ENCODE data around the gene OAS2. TPM values are rescaled to one million over a fixed set of nuclear protein-coding genes. Genes with fewer than 3 reads are reported as not detected.

OAS2 gene
- total and polyA plus RNA-seq, 2 of the 8 experiments (the other 6 are each of a cell fraction or from before 2014, with no cell fraction given), result 0.06 TPM; not detected in 1

GRCh38 chr12:113050795-113051194 is 72.5 kb downstream of the OAS2 start:
- Histone ChIP-seq H3K4me1 (replicated peaks in 1 of 4; ENCODE audit: control insufficient read depth in 3 of 4, insufficient read depth in 4 of 4, low read length in 3 of 4) (no peaks in the 10 kb centered on the region; a peak in 2 of 7 replicates), H3K14ac (ENCODE audit: insufficient read length) (no peak overlapping the region), H3K18ac (ENCODE audit: extremely low read depth, low read length) (no peak overlapping the region), H4K91ac (replicated peaks; ENCODE audit: insufficient read length, low read length) (no peak overlapping the region), H2AK5ac (ENCODE audit: low read depth, low read length) (no peak overlapping the region), H3K79me1 (ENCODE audit: low read depth, low read length) (no peaks in the 10 kb centered on the region), H3K4me3 (ENCODE audit: extremely low read depth in 1 of 4, insufficient read depth in 2 of 4, low read depth in 3 of 4, low read length in 4 of 4) (no peak overlapping the region), H2AFZ (ENCODE audit: low read length) (no peak overlapping the region), H2BK12ac (ENCODE audit: low read depth, low read length) (no peak overlapping the region), H3K23ac (ENCODE audit: insufficient read length) (no peak overlapping the region), H4K5ac (ENCODE audit: insufficient read length, low read depth, low read length) (no peak overlapping the region), H3K4me2 (ENCODE audit: insufficient read depth in 1 of 2, low read depth in 2 of 2, low read length in 2 of 2) (no peak overlapping the region), H2BK20ac (ENCODE audit: low read length) (no peak overlapping the region), H3K56ac (replicated peaks; ENCODE audit: insufficient read length, low read depth, low read length) (no peak overlapping the region), H3K36me3 (ENCODE audit: control insufficient read depth in 2 of 4, insufficient read depth in 4 of 4, low read length in 3 of 4) (no peaks in the 10 kb centered on the region), H3K27me3 (replicated peaks in 1 of 4; ENCODE audit: control insufficient read depth in 3 of 4, extremely low read depth in 1 of 4, insufficient read depth in 3 of 4, low read length in 3 of 4) (peaks cover 0 to 8% (median 6%) of the 10 kb centered on the region in 4 experiments; a peak in 6 of 7 replicates), H3K4ac (replicated peaks; ENCODE audit: insufficient read length, low read depth, low read length) (no peak overlapping the region), H2BK15ac (ENCODE audit: low read length) (no peak overlapping the region), H4K8ac (ENCODE audit: extremely low read depth, insufficient read depth, low read length) (no peak overlapping the region), H3K23me2 (ENCODE audit: low read depth, low read length) (peaks cover 3% of the 10 kb centered on the region; the same call in 1 of the 2 replicates), H4K20me1 (replicated peaks in 1 of 2; ENCODE audit: control insufficient read depth in 1 of 2, insufficient read depth in 2 of 2, low read length in 2 of 2) (no peaks in the 10 kb centered on the region), H3K9ac (replicated peaks in 1 of 4; ENCODE audit: extremely low read depth in 1 of 4, low read depth in 3 of 4, low read length in 3 of 4) (no peak overlapping the region), H3K9me3 (ENCODE audit: insufficient read depth in 2 of 2, low read depth in 1 of 2, low read length in 1 of 2) (no peaks in the 10 kb centered on the region), H2BK120ac (replicated peaks; ENCODE audit: low read depth, low read length) (no peak overlapping the region), H3K79me2 (ENCODE audit: control insufficient read depth in 1 of 2, insufficient read depth in 2 of 2, low read length in 2 of 2) (no peaks in the 10 kb centered on the region), H3K27ac (ENCODE audit: low read depth, low read length) (no peak overlapping the region), H2BK5ac (ENCODE audit: low read depth, low read length) (no peak overlapping the region)
- 89% methylated on average over 7 of the region's 7 CpGs; no CpG with 5 or more reads in 1 of the 2 experiments for WGBS, 2 experiments (ENCODE audit: extremely low coverage in 1 of 2, insufficient coverage in 1 of 2, insufficient read length in 1 of 2, insufficient replicate concordance in 2 of 2, low coverage in 1 of 2, low lambda C conversion rate in 2 of 2, missing lambda C conversion rate in 1 of 2)
- FAIRE-seq (no peak), DNase-seq (ENCODE audit: low read depth in 1 of 2, low spot score in 2 of 2) (no peak)
- POLR2A ChIA-PET (ENCODE audit: partially characterized antibody), result no interaction called here
- TF ChIP-seq CBX5 (IDR thresholded peaks at IDR 0.05; ENCODE audit: low read depth, low read length) (no peak), TEAD4 (IDR thresholded peaks at IDR 0.05; ENCODE audit: low read depth, low read length) (no peak), RFX5 (IDR thresholded peaks at IDR 0.05; ENCODE audit: borderline replicate concordance, low read depth, low read length) (no peak)
- CTCF ChIA-PET (ENCODE audit: partially characterized antibody), result interaction anchor here (0.8 to 8.3 kb wide), 17 partner anchors 10 to 400 kb away, joined by 3 to 139 read pairs (median 4); partner anchors contain the start of gene OAS2
